Endometrium (tissue), 2 donors: ENCODE data around the gene KAT2A.
"Not testable (repeated sequence)": the region's sequence is repeated elsewhere in the genome, so short reads cannot be mapped to it uniquely, and the experiment has no call there.

Experiments
- FAIRE-seq: peaks from 2 replicates; lab custom pipeline; 2012; peaks lifted over from hg19 to GRCh38; lab: Jason Lieb, UNC
- donor health status: control.
- donor health status: control.

The KAT2A gene

GRCh38 chr17:42120770-42121769 lies at the start of gene KAT2A:
KAT2A (minus strand) TSS chr17:42121367; CDS start chr17:42121304, 63 bp downstream.
- FAIRE-seq: no peak

- no peak for FAIRE-seq
Measured at GRCh38 chr17:42169351-42169750, 48.2 kb upstream of the KAT2A start.

- no peak for FAIRE-seq
Measured at GRCh38 chr17:42167807-42168206, 46.6 kb upstream of the KAT2A start.

GRCh38 chr17:42166196-42166763 lies 45.1 kb upstream of the KAT2A start:
- FAIRE-seq: no peak

- no peak for FAIRE-seq
Measured at GRCh38 chr17:42165751-42166150, 44.6 kb upstream of the KAT2A start.

- FAIRE-seq: no peak
Measured at GRCh38 chr17:42163696-42164407, 42.7 kb upstream of the KAT2A start.

GRCh38 chr17:42163113-42163512 lies 41.9 kb upstream of the KAT2A start:
- no peak for FAIRE-seq

GRCh38 chr17:42160531-42160910 lies 39.4 kb upstream of the KAT2A start:
- no peak for FAIRE-seq

- no peak for FAIRE-seq
Measured at GRCh38 chr17:42159796-42160530, 38.8 kb upstream of the KAT2A start.

- no peak for FAIRE-seq
Measured at GRCh38 chr17:42155614-42156045, 34.5 kb upstream of the KAT2A start.

- FAIRE-seq: no peak
Measured at GRCh38 chr17:42153919-42154742, 33.0 kb upstream of the KAT2A start.

GRCh38 chr17:42146911-42147607 lies 25.9 kb upstream of the KAT2A start:
- FAIRE-seq: no peak

- not testable (repeated sequence) for FAIRE-seq
Measured at GRCh38 chr17:42143138-42143537, 22.0 kb upstream of the KAT2A start.

GRCh38 chr17:42142371-42142896 lies 21.3 kb upstream of the KAT2A start:
- no peak for FAIRE-seq

GRCh38 chr17:42141382-42141781 lies 20.2 kb upstream of the KAT2A start:
- no peak for FAIRE-seq

- FAIRE-seq: not testable (repeated sequence)
Measured at GRCh38 chr17:42140690-42141089, 19.5 kb upstream of the KAT2A start.

- no peak for FAIRE-seq
Measured at GRCh38 chr17:42138749-42139492, 17.8 kb upstream of the KAT2A start.

GRCh38 chr17:42136654-42137051 lies 15.5 kb upstream of the KAT2A start:
- FAIRE-seq: no peak
